ENCODE data around the gene RBMS1. TPM values are rescaled to one million over a fixed set of nuclear protein-coding genes. Genes with fewer than 3 reads are reported as not detected.

RBMS1 gene
- total RNA-seq, 1 experiment from 2014 or later, result 38.8 TPM

DNA sequence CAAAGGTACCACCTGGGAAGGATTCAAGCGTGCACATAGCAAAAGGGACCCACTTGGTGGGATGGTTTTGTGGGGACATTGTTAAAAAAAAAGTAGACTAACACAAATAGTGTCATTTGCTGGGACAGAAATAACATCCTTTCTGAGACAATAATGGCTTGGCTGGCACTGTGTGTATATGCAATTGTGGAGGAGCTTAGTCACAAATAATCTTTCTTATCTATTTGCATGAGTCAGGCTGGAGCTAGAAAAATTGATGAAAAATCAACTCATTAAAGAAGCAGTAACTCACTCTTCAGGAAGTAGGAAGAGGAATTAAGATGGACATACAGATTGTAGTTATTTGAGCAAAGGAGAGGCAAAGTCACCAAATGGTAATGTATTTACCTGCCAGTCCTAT is 264.0 kb downstream of the RBMS1 start:
- CTCF ChIA-PET, result no interaction called here
- Histone ChIP-seq H3K27ac (ENCODE audit: low read length) (peak overlapping the region; percentile 90), H3K79me2 (ENCODE audit: low read length) (no peaks in the 10 kb centered on the region), H3K4me3 (ENCODE audit: low read length) (no peak overlapping the region), H3K36me3 (ENCODE audit: low read depth, low read length) (no peaks in the 10 kb centered on the region), H4K20me1 (ENCODE audit: low read length) (no peaks in the 10 kb centered on the region), H3K9ac (ENCODE audit: low read length) (peak overlapping the region; percentile 36; the same call in 1 of the 2 replicates), H3K27me3 (ENCODE audit: low read length) (no peaks in the 10 kb centered on the region), H3K4me1 (ENCODE audit: insufficient read depth, low read length) (peaks cover 61% of the 10 kb centered on the region), H3K9me3 (ENCODE audit: low read length) (no peaks in the 10 kb centered on the region), H3K4me2 (ENCODE audit: low read length) (peak overlapping the region; percentile 59), H3K9me2 (replicated peaks; ENCODE audit: low read length) (no peaks in the 10 kb centered on the region), H3F3A (ENCODE audit: low read length, unreplicated experiment) (no peaks in the 10 kb centered on the region), H2AFZ (ENCODE audit: low read length) (no peak overlapping the region)
- peak; percentile 74 for ATAC-seq
- POLR2A ChIA-PET (ENCODE audit: unreplicated experiment), result no interaction called here
- intact Hi-C loops (cut with micrococcal nuclease), result loop anchor here (2.0 kb wide), 1 partner anchor 21 kb away; no protein-coding TSS in a partner anchor
- peak; percentile 85 for DNase-seq
- no TSS peak for BruUV-seq (replicated peaks)
- TF ChIP-seq EZH2 (IDR thresholded peaks at IDR 0.05; ENCODE audit: low read length, unreplicated experiment), result no peak
- no peak for TF ChIP-seq EZH2phosphoT487 (IDR thresholded peaks at IDR 0.05; ENCODE audit: borderline replicate concordance, low read length)
- TF ChIP-seq, protein P1, sequence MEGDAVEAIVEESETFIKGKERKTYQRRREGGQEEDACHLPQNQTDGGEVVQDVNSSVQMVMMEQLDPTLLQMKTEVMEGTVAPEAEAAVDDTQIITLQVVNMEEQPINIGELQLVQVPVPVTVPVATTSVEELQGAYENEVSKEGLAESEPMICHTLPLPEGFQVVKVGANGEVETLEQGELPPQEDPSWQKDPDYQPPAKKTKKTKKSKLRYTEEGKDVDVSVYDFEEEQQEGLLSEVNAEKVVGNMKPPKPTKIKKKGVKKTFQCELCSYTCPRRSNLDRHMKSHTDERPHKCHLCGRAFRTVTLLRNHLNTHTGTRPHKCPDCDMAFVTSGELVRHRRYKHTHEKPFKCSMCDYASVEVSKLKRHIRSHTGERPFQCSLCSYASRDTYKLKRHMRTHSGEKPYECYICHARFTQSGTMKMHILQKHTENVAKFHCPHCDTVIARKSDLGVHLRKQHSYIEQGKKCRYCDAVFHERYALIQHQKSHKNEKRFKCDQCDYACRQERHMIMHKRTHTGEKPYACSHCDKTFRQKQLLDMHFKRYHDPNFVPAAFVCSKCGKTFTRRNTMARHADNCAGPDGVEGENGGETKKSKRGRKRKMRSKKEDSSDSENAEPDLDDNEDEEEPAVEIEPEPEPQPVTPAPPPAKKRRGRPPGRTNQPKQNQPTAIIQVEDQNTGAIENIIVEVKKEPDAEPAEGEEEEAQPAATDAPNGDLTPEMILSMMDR (conservative IDR thresholded peaks at IDR 0.05; ENCODE audit: low read depth, low read length), result no peak

DNA sequence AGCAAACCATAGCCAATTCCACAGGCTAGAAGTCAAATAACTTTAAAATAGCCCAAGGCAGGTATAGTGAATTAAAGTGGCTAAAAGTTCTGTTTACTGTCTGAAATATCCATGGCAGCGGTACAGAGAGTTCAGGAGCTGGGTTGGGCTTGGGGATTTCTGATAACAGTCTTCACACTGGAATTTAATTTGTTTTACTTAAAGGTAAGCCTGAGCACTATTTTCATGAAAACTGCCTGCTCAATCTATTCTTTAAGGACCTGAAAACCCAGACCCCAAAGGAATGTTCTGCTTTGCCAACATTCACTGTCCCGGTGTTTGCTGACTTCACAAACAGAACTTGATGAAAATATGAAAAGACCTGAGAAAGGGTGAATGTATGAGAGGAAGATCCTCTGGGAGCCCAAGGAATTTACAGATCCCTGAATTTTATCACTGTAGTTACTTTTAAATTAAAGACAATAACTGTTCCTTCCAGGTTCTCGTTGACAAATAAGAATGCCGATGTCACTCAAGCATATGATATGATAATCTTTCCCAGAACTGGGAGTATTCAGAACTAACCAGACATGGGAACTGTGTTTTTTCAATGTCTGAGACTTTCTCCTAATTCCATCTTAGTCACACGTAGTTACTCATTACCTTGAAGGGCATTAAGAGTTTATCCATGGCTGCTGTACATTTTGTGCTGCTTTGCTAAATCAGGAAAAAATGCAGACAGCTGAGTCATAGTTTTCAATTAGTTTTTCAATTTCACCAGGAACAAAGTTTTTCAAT is 265.3 kb downstream of the RBMS1 start:
- BruUV-seq (replicated peaks), result no TSS peak
- no peaks in the 10 kb centered on the region for H3K36me3 ChIP-seq (ENCODE audit: low read depth, low read length)
- ChIA-PET CTCF (interaction anchor here (0.6 kb wide), 1 partner anchor 613 kb away, joined by 10 read pairs; no protein-coding TSS in a partner anchor), POLR2A (ENCODE audit: unreplicated experiment) (no interaction called here)
- H2AFZ ChIP-seq (ENCODE audit: low read length), result no peak overlapping the region
- DNase-seq (peak; percentile 82), ATAC-seq (peak; percentile 16; the same call in 1 of the 2 replicates)
- no peaks in the 10 kb centered on the region for H3K27me3 ChIP-seq (ENCODE audit: low read length)
- H3K4me3 ChIP-seq (ENCODE audit: low read length), result peak overlapping the region; percentile 5; the same call in 1 of the 2 replicates
- no peaks in the 10 kb centered on the region for H3K79me2 ChIP-seq (ENCODE audit: low read length)
- H3K4me2 ChIP-seq (ENCODE audit: low read length), result peak overlapping the region; percentile 59
- H3K4me1 ChIP-seq (ENCODE audit: insufficient read depth, low read length), result peaks cover 72% of the 10 kb centered on the region
- no peaks in the 10 kb centered on the region for H3K9me2 ChIP-seq (replicated peaks; ENCODE audit: low read length)
- intact Hi-C loops (cut with micrococcal nuclease), result loop anchor here (2.0 kb wide), 1 partner anchor 20 kb away; no protein-coding TSS in a partner anchor
- H4K20me1 ChIP-seq (ENCODE audit: low read length), result no peaks in the 10 kb centered on the region
- H3F3A ChIP-seq (ENCODE audit: low read length, unreplicated experiment), result no peaks in the 10 kb centered on the region
- peak overlapping the region; percentile 38; the same call in 1 of the 2 replicates for H3K9ac ChIP-seq (ENCODE audit: low read length)
- TF ChIP-seq EZH2 (IDR thresholded peaks at IDR 0.05; ENCODE audit: low read length, unreplicated experiment) (no peak), EZH2phosphoT487 (IDR thresholded peaks at IDR 0.05; ENCODE audit: borderline replicate concordance, low read length) (no peak)
- TF ChIP-seq, protein P1 (conservative IDR thresholded peaks at IDR 0.05; ENCODE audit: low read depth, low read length), result no peak
- peak overlapping the region; percentile 90 for H3K27ac ChIP-seq (ENCODE audit: low read length)
- H3K9me3 ChIP-seq (ENCODE audit: low read length), result no peaks in the 10 kb centered on the region
